Kidney (tissue), 14 donors: ENCODE measurements around the gene KCNJ4. TPM values are rescaled to one million over a fixed set of nuclear protein-coding genes. Genes with fewer than 3 reads are reported as not detected.
"Not testable (repeated sequence)": the region's sequence is repeated elsewhere in the genome, so short reads cannot be mapped to it uniquely, and the experiment has no call there.

Experiments used
- DNase-seq, 5 donors: peaks; one replicate each; pipeline ENCODE4 v3.0.0-alpha.2; 2013 to 2020
- FAIRE-seq: peaks from 2 replicates; lab custom pipeline; 2012; peaks lifted over from hg19 to GRCh38; lab: Jason Lieb, UNC
- H3K27ac ChIP-seq, 2 donors: one replicate each; pipeline ENCODE4 v1.7.0; 2013; ENCODE audit warnings: low read depth in 2 of 2, low read length in 2 of 2, inconsistent platforms in 1 of 2
- H3K27me3 ChIP-seq: one replicate; pipeline ENCODE4 v1.7.1; 2013; ENCODE audit warnings: low read length, inconsistent platforms; ENCODE audit not compliant: control insufficient read depth, insufficient read depth
- H3K36me3 ChIP-seq, 3 donors: one replicate each; pipeline versions ENCODE4 v1.7.0 to v1.7.1; 2013; ENCODE audit warnings: low read length in 3 of 3, control low read depth in 1 of 3, inconsistent platforms in 1 of 3; ENCODE audit not compliant: insufficient read depth in 3 of 3, control insufficient read depth in 2 of 3
- H3K4me1 ChIP-seq, 3 donors: one replicate each; pipeline versions ENCODE4 v1.7.0 to v1.7.1; 2013; ENCODE audit warnings: low read length in 3 of 3, inconsistent platforms in 1 of 3, low read depth in 1 of 3; ENCODE audit not compliant: control insufficient read depth in 2 of 3, insufficient read depth in 2 of 3
- H3K4me3 ChIP-seq, 3 donors: one replicate each; pipeline versions ENCODE4 v1.7.0 to v1.8.1; 2013; ENCODE audit warnings: low read length in 3 of 3, control low read depth in 1 of 3, inconsistent platforms in 1 of 3
- H3K9ac ChIP-seq, 3 donors: one replicate each; pipeline versions ENCODE4 v1.7.0 to v1.7.1; 2013; ENCODE audit warnings: low read length in 3 of 3, control low read depth in 1 of 3, inconsistent platforms in 1 of 3
- H3K9me3 ChIP-seq, 3 donors: one replicate each; pipeline versions ENCODE4 v1.7.0 to v1.7.1; 2013; ENCODE audit warnings: low read length in 3 of 3, control low read depth in 1 of 3, inconsistent platforms in 1 of 3; ENCODE audit not compliant: control insufficient read depth in 2 of 3, insufficient read depth in 1 of 3
- CTCF ChIP-seq: IDR thresholded peaks from 3 replicates; pipeline ENCODE4 v1.5.1; 2012; ENCODE audit warnings: mild to moderate bottlenecking, moderate library complexity, borderline replicate concordance; ENCODE audit not compliant: insufficient read depth; ENCODE audit errors: extremely low read depth
- intact Hi-C: fragments of 100-400 bp; cut with DNase I; formaldehyde crosslinking; loops from one replicate; pipeline ENCODE4 v1.11.1; 2022
- polyA plus RNA-seq: library from polyadenylated mRNA; stranded (reverse); fragments of 350-450 nt; fragmentation: Illumina TruSeq; extraction: RNeasy Lipid Tissue Mini Kit (QIAGEN cat#74804); gene quantifications from one replicate; pipeline ENCODE4 v1.2.3, GENCODE V29; 2014; ENCODE audit warnings: low read depth, low replicate concordance; ENCODE audit not compliant: insufficient read depth
- total RNA-seq: library from RNA; stranded (reverse); fragmentation: NEBNext Ultra II Directional; extraction: Animal tissue kit (Norgen Biotek cat#: 25700); gene quantifications from one replicate; pipeline ENCODE4 v1.2.1, GENCODE V29; 2021
- donor health status: control.
- donor health status: control.
- donor health status: control.
- donor health status: control.
- donor health status: control.
- donor health status: DM: yes; HTN: yes; CAD: no.
- donor health status: Normal renal cell carcinoma (clear cell type).

The KCNJ4 gene
- total and polyA plus RNA-seq, 2 donors from 2014 or later = 0.13 TPM; not detected in 1

- H3K27ac ChIP-seq, FAIRE-seq, H3K9ac ChIP-seq, H3K4me1 ChIP-seq, H3K9me3 ChIP-seq, intact Hi-C loops, DNase-seq, H3K36me3 ChIP-seq, H3K27me3 ChIP-seq, H3K4me3 ChIP-seq: not testable (repeated sequence)
Observed at GRCh38 chr22:38394929-38395624, 59.9 kb downstream of the KCNJ4 start.

GRCh38 chr22:38389428-38389818 lies 65.6 kb downstream of the KCNJ4 start:
- intact Hi-C loops, H3K27ac ChIP-seq: not testable (repeated sequence)

GRCh38 chr22:38388506-38389427 lies 66.2 kb downstream of the KCNJ4 start:
- H3K9ac ChIP-seq, H3K4me1 ChIP-seq, H3K4me3 ChIP-seq, FAIRE-seq, intact Hi-C loops, H3K27me3 ChIP-seq, H3K27ac ChIP-seq, H3K9me3 ChIP-seq, H3K36me3 ChIP-seq, DNase-seq: not testable (repeated sequence)

More at GRCh38 chr22:38389428-38389818, 65.6 kb downstream of the KCNJ4 start:
- not testable (repeated sequence) for DNase-seq, H3K4me1 ChIP-seq, FAIRE-seq, H3K36me3 ChIP-seq, H3K27me3 ChIP-seq, H3K9ac ChIP-seq, H3K9me3 ChIP-seq, H3K4me3 ChIP-seq

- H3K9me3 ChIP-seq, H3K4me3 ChIP-seq, DNase-seq, H3K27ac ChIP-seq, H3K27me3 ChIP-seq, H3K9ac ChIP-seq, H3K4me1 ChIP-seq, FAIRE-seq, H3K36me3 ChIP-seq, intact Hi-C loops: not testable (repeated sequence)
Observed at GRCh38 chr22:38386918-38387317, 68.1 kb downstream of the KCNJ4 start.

- FAIRE-seq (no peak), DNase-seq (no peak)
- intact Hi-C loops = no loop called here
- Histone ChIP-seq H3K9ac (no peak overlapping the region), H3K4me1 (no peaks in the 10 kb centered on the region), H3K4me3 (no peak overlapping the region), H3K9me3 (no peaks in the 10 kb centered on the region), H3K27me3 (no peaks in the 10 kb centered on the region), H3K27ac (no peak overlapping the region), H3K36me3 (no peaks in the 10 kb centered on the region)
- TF ChIP-seq CTCF = no peak
Observed at GRCh38 chr22:38383417-38383816, 71.6 kb downstream of the KCNJ4 start.

GRCh38 chr22:38381371-38381770 lies 73.6 kb downstream of the KCNJ4 start:
- DNase-seq, H3K4me1 ChIP-seq, H3K27me3 ChIP-seq, H3K9me3 ChIP-seq, H3K36me3 ChIP-seq, FAIRE-seq, H3K4me3 ChIP-seq, H3K9ac ChIP-seq, H3K27ac ChIP-seq, intact Hi-C loops: not testable (repeated sequence)
